Right lobe of liver (tissue), 4 donors: Measurements from ENCODE around the gene NFATC4.

ENCODE experiments used
- POLR2A ChIP-seq: fragments of 450-650 bp; IDR thresholded peaks from one replicate; pipeline ENCODE4 v1.6.1; 2017; ENCODE audit warnings: antibody characterized with exemption, mild to moderate bottlenecking
- TF ChIP-seq, protein P1 (sequence below), 4 donors: fragments of 200-600 bp in 3 of 4; fragments of 450-650 bp in 1 of 4; IDR thresholded peaks; one replicate each; pipeline versions ENCODE4 v1.5.1 to v1.8.0; 2016 to 2022; ENCODE audit warnings: antibody characterized with exemption in 4 of 4, mild to moderate bottlenecking in 2 of 4
- donor health status: DM: no; HTN: no; CAD: no.
- donor health status: DM: no; HTN: no; CAD: no.
- donor health status: DM: no; HTN: yes; CAD: no.

DNA sequence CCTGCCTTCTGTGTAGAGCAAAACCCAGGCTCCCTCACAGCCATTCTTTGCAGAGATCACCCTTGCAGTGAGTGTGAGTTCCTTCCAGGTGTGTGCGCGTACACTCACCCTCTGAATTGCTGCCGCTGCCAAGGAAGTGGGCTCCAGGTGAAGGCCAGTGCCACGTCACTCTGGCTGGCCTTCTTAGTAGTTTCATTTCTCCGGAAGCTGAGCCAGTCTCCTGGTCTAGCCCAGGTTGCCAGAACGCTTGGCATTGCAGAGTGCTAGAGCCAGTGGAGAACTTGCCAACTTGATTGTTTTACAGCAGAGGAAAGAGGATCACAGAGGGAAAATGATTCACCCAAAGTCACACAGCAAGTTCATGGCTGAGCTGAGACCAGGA is 50.5 kb downstream of the NFATC4 start:
- TF ChIP-seq, protein P1, sequence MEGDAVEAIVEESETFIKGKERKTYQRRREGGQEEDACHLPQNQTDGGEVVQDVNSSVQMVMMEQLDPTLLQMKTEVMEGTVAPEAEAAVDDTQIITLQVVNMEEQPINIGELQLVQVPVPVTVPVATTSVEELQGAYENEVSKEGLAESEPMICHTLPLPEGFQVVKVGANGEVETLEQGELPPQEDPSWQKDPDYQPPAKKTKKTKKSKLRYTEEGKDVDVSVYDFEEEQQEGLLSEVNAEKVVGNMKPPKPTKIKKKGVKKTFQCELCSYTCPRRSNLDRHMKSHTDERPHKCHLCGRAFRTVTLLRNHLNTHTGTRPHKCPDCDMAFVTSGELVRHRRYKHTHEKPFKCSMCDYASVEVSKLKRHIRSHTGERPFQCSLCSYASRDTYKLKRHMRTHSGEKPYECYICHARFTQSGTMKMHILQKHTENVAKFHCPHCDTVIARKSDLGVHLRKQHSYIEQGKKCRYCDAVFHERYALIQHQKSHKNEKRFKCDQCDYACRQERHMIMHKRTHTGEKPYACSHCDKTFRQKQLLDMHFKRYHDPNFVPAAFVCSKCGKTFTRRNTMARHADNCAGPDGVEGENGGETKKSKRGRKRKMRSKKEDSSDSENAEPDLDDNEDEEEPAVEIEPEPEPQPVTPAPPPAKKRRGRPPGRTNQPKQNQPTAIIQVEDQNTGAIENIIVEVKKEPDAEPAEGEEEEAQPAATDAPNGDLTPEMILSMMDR (IDR thresholded peaks at IDR 0.05): no peak
- no peak for TF ChIP-seq POLR2A
